IPS-20b (cell line): Measurements from ENCODE around the gene HOXD10.

Experiments
- H3K27ac ChIP-seq: one replicate; pipeline ENCODE4 v1.5.1; 2013; ENCODE audit warnings: low read length
- H3K27me3 ChIP-seq: 2 replicates; pipeline ENCODE4 v1.6.1; 2013; ENCODE audit warnings: mild to moderate bottlenecking, low read length, inconsistent platforms; ENCODE audit not compliant: insufficient read depth
- H3K36me3 ChIP-seq: 2 replicates; pipeline ENCODE4 v1.6.1; 2013; ENCODE audit warnings: low read depth, mild to moderate bottlenecking, inconsistent platforms, low read length, moderate library complexity; ENCODE audit not compliant: insufficient read depth
- H3K4me1 ChIP-seq: 2 replicates; pipeline ENCODE4 v1.6.1; 2013; ENCODE audit warnings: mild to moderate bottlenecking, control low read depth, inconsistent platforms, low read length, moderate library complexity; ENCODE audit not compliant: insufficient read depth
- H3K4me3 ChIP-seq: 2 replicates; pipeline ENCODE4 v1.5.1; 2013; ENCODE audit warnings: mild to moderate bottlenecking, low read length, inconsistent platforms
- H3K9ac ChIP-seq: 2 replicates; pipeline ENCODE4 v1.6.1; 2013; ENCODE audit warnings: low read depth, mild to moderate bottlenecking, inconsistent platforms, low read length, moderate library complexity
- H3K9me3 ChIP-seq: 2 replicates; pipeline ENCODE4 v1.6.1; 2013; ENCODE audit warnings: mild to moderate bottlenecking, low read depth, low read length, inconsistent platforms; ENCODE audit not compliant: insufficient read depth

Gene HOXD10

DNA sequence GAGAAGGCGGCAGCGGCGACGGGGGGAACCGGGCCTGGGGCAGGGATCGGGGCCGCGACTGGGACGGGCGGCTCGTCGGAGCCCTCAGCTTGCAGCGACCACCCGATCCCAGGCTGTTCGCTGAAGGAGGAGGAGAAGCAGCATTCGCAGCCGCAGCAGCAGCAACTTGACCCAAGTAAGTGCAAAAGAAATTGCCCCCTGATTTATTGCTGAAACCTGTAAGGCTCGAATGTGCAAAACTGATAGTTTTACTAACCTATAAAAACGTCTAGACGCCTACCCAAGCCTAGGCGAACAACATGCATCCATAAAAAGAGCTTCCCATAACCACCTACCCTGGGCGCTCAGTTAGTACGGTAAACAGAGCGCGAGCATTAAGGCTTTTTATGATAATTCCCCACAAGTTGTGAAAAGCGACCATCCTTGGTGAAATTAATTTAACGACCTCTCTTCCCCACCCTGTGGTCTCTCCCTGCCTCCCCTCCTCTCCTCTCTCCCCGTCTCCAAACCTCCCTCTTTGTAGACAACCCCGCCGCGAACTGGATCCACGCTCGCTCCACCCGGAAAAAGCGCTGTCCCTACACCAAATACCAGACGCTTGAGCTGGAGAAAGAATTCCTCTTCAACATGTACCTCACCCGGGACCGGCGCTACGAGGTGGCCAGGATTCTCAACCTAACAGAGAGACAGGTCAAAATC is 7.0 kb downstream of the HOXD10 start:
- Histone ChIP-seq H3K4me1 (no peaks in the 10 kb centered on the region), H3K9ac (no peak overlapping the region), H3K9me3 (peaks cover 7% of the 10 kb centered on the region; the same call in 1 of the 2 replicates), H3K27me3 (peaks cover 100% of the 10 kb centered on the region), H3K4me3 (no peak overlapping the region), H3K36me3 (no peaks in the 10 kb centered on the region), H3K27ac (no peak overlapping the region)

DNA sequence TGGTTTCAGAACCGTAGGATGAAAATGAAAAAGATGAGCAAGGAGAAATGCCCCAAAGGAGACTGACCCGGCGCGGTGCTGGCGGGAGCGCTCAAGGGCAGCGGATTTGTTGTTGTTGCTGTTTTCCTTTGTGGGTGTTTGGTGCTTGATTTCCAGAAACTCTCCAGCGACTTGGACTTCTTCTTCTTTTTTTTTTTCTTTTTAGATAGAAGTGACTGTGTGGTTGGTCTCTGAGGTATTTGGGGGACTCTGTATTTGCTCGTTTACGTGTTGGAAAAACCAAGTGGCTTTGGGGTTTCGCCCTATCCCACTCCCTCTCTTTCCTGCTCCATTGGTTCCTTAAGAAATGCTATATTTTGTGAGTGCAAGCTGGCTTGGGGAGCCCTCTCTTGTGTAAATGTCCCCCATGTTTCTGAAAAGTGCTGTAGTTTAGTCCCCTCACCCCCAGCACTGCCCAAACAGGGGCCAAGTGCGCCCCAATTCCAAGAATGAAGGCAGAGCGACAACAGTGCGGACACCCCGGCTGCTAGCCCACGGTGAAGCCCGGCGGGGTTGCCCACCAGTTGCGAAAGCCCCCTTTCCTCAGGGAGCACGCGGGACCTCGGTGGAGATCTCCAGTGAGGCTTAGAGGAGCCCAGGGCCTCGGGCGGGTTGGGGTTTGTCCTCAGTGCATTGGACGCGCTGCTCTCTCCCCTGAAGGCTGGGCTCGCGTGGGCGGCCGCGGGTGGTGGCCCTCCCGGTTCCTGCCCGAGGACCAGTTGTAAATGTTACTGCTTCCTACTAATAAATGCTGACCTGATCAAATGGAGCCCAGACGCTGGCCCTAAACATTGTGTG is 7.8 kb downstream of the HOXD10 start:
- Histone ChIP-seq H3K27me3 (peaks cover 100% of the 10 kb centered on the region), H3K9me3 (peaks cover 7% of the 10 kb centered on the region; the same call in 1 of the 2 replicates), H3K27ac (no peak overlapping the region), H3K36me3 (no peaks in the 10 kb centered on the region), H3K9ac (no peak overlapping the region), H3K4me1 (no peaks in the 10 kb centered on the region), H3K4me3 (no peak overlapping the region)

GRCh38 chr2:176124947-176125771 is 8.6 kb downstream of the HOXD10 start:
- no peak overlapping the region for H3K4me3 ChIP-seq
- no peak overlapping the region for H3K9ac ChIP-seq
- H3K27me3 ChIP-seq, result peaks cover 100% of the 10 kb centered on the region
- no peak overlapping the region for H3K27ac ChIP-seq
- no peaks in the 10 kb centered on the region for H3K36me3 ChIP-seq
- H3K9me3 ChIP-seq, result peaks cover 7% of the 10 kb centered on the region; the same call in 1 of the 2 replicates
- no peaks in the 10 kb centered on the region for H3K4me1 ChIP-seq

DNA sequence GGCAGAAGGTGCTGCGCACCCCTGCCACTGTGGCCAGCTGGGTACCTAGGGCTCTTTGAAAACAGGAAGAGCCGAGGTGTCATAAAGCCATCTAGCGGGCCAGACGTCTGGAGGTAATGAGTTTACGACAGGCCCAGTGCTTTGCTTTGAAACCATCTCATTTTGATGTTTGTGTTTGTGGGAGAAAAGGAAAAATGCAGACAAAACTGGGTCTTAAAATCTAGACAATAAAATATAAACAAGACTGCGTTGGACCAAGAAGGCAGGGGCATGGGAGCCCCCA is 9.1 kb downstream of the HOXD10 start:
- Histone ChIP-seq H3K4me3 (no peak overlapping the region), H3K27me3 (peaks cover 100% of the 10 kb centered on the region), H3K9ac (no peak overlapping the region), H3K36me3 (no peaks in the 10 kb centered on the region), H3K4me1 (no peaks in the 10 kb centered on the region), H3K27ac (no peak overlapping the region), H3K9me3 (peaks cover 8% of the 10 kb centered on the region; the same call in 1 of the 2 replicates)

DNA sequence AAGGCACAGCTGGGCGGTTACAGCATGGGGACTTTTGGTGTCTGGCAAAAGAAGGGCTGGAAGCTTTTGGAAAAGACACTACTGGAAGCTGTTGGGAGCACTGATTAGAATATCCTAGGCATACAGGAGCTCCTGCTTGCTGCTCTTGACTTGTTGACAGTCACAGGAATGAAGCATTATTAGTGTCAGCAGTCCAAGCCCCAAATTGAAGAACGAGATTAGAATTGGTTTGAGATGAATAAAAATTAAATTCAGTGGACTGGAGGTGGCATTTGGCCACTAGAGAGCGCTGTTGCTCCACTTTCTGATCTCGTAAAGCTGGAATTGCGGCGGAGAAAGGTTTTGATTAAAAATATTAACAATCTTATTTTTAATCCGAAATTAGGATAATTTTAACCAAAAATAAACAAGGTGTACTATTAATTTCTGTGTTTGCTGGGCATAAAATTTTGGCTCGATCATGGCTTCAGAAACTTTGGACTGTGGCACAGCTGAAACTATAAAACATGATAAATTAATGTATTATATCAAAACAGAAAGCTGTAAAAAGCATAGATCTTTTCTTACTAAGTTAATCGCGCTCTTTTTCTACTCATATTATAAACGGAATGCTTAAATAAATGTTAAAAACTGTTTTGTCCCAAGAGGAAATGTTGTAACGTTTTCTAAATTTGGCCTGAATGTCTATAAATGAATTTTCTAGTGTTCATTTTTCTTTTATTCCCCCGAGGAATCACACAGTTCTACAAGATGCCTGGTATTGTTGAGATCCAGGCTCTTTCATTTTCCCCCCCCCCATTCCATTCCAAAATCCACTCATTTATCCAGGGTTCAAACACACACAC is 10.6 kb downstream of the HOXD10 start:
- Histone ChIP-seq H3K9me3 (peaks cover 9% of the 10 kb centered on the region; the same call in 1 of the 2 replicates), H3K36me3 (no peaks in the 10 kb centered on the region), H3K4me3 (no peak overlapping the region), H3K27me3 (peaks cover 100% of the 10 kb centered on the region), H3K27ac (no peak overlapping the region), H3K9ac (no peak overlapping the region), H3K4me1 (no peaks in the 10 kb centered on the region; the same call in 1 of the 2 replicates)

DNA sequence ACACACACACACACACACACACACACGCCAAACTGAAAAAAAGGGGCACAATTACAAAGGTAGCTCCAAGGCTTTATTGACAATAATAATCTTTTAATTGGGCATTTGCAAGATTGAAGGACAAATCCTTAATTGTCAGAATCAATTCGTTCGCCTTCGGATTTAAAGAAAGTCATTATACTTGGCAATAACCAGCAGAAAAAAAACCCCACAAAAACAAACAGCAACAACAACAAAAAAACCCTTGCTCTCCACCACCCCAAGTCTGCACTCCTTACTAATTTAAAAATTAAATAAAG is 11.1 kb downstream of the HOXD10 start:
- peaks cover 9% of the 10 kb centered on the region; the same call in 1 of the 2 replicates for H3K9me3 ChIP-seq
- no peak overlapping the region for H3K4me3 ChIP-seq
- H3K9ac ChIP-seq, result no peak overlapping the region
- H3K4me1 ChIP-seq, result no peaks in the 10 kb centered on the region; the same call in 1 of the 2 replicates
- no peak overlapping the region for H3K27ac ChIP-seq
- H3K36me3 ChIP-seq, result no peaks in the 10 kb centered on the region
- H3K27me3 ChIP-seq, result peaks cover 100% of the 10 kb centered on the region

DNA sequence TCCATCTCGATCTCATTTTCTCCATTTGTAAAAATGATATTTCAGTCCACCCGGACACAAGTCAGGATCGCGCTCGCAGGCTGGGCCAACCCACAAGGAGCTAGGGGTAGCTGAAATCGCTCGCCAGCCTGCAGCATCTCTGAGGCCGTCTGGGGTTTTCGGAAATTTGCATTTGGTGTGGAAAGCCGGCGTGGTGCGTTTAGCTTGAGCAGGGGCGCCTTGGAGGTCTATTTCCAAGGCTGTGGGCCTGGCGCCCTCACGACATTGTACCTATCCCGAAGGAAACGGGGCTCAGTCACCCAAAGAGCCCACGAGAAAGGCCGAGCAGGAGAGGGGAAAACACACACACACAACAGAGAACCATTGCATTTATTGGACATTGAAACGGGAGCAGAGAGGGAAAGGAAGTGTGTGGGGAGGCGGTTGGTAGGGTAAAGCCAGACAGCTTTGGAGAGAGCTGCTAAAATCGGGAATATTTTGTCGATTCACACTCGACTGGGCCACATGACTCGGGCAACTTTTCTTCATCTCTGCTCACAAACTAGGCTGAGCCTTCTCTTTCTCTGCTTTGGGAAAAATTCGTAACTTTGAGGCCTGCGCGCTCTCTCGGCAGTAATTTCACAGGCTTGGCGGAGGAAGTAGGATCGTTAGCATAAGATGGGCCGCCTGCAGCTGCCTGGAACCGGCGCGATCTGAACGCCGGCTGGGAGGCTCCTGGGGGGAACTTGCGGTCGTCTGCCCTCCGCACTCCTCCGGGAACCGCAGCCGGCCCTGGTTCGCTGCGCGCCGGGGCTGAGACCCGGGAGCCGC is 11.8 kb downstream of the HOXD10 start:
- Histone ChIP-seq H3K27ac (no peak overlapping the region), H3K9me3 (peaks cover 7% of the 10 kb centered on the region; the same call in 1 of the 2 replicates), H3K4me1 (no peaks in the 10 kb centered on the region; the same call in 1 of the 2 replicates), H3K9ac (no peak overlapping the region), H3K36me3 (no peaks in the 10 kb centered on the region), H3K27me3 (peaks cover 100% of the 10 kb centered on the region), H3K4me3 (0 out of 2 replicates have a peak overlapping the region, but pooled peaks have one; percentile 6)

DNA sequence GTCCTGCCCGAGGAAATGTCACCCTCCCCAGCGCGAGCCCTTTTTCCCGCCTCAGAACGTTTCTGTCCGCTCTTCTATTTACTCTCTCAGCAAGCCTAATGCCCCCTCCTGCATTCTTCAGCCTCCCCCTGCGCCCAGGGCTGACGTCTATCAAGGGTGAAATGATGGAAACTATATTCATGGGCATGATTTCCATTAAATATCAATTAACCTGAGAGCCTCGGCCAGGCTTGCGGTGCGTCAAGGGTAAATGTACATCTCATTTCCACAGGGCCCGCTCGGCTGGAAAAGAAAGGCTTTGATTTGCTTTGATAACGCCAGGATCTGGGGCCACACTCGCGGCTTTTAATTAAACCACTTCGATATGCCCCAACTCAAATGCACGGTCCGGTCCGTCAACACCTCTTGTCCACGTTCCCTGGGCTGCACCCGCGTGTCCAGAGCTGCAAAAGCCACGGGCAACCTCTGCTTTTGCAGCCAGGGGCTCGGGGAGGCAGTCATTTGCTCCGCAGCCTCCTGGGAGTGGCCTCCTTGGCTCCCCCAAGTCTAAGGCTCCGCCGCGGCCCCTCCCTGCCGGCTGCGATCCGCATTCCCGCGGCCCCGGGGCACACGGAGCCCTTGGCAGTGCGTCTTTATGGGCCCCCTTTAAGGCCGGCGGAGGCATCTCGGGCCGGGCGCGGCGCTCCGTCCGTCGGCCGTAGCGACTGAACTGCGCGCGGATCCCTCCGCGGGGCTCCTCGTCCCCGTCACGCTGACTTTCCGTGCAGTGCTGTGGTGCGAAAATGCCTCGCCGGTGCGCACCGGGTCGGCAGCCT is 12.6 kb downstream of the HOXD10 start, which contains the start of gene HOXD8:
Gene HOXD8 (plus strand): TSS at position 724 of the 815 bp plus-strand sequence. CDS start 662 bp downstream, outside the sequence.
- Histone ChIP-seq H3K27me3 (peaks cover 100% of the 10 kb centered on the region), H3K4me3 (0 out of 2 replicates have a peak within 1 kb of the TSS, but pooled peaks have one; percentile 6)

DNA sequence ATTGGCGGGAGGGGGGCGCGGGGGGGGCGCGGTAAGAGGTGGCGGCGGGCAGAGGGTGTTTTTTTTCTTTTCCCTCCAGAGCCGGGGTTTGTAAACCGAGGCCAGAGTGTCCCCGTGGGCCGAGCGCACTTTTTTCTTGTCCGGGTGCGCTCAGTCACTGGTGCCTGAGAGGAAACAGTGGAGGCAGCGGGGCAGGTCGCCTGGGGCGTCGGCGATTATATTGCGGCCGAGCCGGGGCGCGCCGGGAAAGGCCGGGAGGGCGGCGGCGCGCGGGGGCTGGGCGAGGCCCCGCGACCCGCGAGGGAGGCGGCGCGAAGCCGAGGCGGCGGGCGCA is 13.2 kb downstream of the HOXD10 start:
- Histone ChIP-seq H3K27me3 (peaks cover 100% of the 10 kb centered on the region), H3K4me3 (no peak overlapping the region), H3K36me3 (no peaks in the 10 kb centered on the region), H3K9me3 (peaks cover 2% of the 10 kb centered on the region; the same call in 1 of the 2 replicates), H3K4me1 (no peaks in the 10 kb centered on the region; the same call in 1 of the 2 replicates), H3K9ac (no peak overlapping the region), H3K27ac (no peak overlapping the region)

More for the DNA sequence above, 12.6 kb downstream of the HOXD10 start, which contains the start of gene HOXD8:
- Histone ChIP-seq H3K4me1 (no peaks in the 10 kb centered on the region; the same call in 1 of the 2 replicates), H3K36me3 (no peaks in the 10 kb centered on the region), H3K27ac (no peak within 1 kb of the TSS), H3K9ac (no peak within 1 kb of the TSS), H3K9me3 (peaks cover 2% of the 10 kb centered on the region; the same call in 1 of the 2 replicates)
